GM12878 (cell line): Measurements from ENCODE around the gene RPIA.

Experiments used
- EZH2 ChIP-seq: IDR thresholded peaks from 2 replicates; pipeline ENCODE4 v1.6.1; 2012; ENCODE audit warnings: low read depth, mild to moderate bottlenecking, control low read depth, inconsistent platforms, low read length, borderline replicate concordance; ENCODE audit not compliant: control insufficient read depth
- GATAD2B ChIP-seq: fragments of 450-650 bp; conservative IDR thresholded peaks from 2 replicates; pipeline ENCODE4 v1.6.1; 2017; ENCODE audit warnings: low read depth, mild to moderate bottlenecking, moderate library complexity
- HDAC2 ChIP-seq: fragments of 200-600 bp; sonication (generic); IDR thresholded peaks from 2 replicates; pipeline ENCODE4 v1.6.1; 2017
- POLR2A ChIP-seq: IDR thresholded peaks from 2 replicates; pipeline ENCODE4 v1.6.1; 2011; ENCODE audit warnings: low read depth, mild to moderate bottlenecking, low read length
- SPI1 ChIP-seq: IDR thresholded peaks from 2 replicates; pipeline ENCODE4 v1.6.1; 2011; ENCODE audit warnings: low read depth, mild to moderate bottlenecking, low read length, moderate library complexity, borderline replicate concordance; ENCODE audit not compliant: insufficient read depth
- TAF1 ChIP-seq: IDR thresholded peaks from 2 replicates; pipeline ENCODE4 v1.6.1; 2011; ENCODE audit warnings: mild to moderate bottlenecking, low read depth, low read length, borderline replicate concordance
- TF ChIP-seq, protein P1 (sequence below): IDR thresholded peaks from 2 replicates; pipeline ENCODE4 v1.6.1; 2011; ENCODE audit warnings: low read depth, mild to moderate bottlenecking, low read length, moderate library complexity, borderline replicate concordance; ENCODE audit errors: extremely low read depth

DNA sequence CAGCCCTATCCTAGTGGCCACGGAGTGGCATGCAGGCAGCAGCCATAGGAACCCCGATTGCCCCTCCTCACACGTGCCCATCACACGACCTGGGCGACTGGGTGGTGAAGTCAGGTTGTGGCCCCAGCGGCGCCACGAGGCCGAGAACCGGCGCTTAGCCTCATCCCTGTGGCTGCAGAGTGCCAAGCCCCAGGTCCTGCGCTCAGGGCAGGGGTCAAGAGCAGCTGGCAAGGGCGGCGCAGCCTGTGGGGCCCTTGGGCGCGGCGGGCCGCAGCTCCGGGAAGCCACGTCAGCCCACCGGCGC, 73.3 kb downstream of the RPIA start:
- TF ChIP-seq POLR2A (no peak), HDAC2 (no peak), TAF1 (no peak), EZH2 (no peak), GATAD2B (no peak), SPI1 (no peak)
- TF ChIP-seq, protein P1, sequence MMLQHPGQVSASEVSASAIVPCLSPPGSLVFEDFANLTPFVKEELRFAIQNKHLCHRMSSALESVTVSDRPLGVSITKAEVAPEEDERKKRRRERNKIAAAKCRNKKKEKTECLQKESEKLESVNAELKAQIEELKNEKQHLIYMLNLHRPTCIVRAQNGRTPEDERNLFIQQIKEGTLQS = no peak
